SK-N-SH (cell line): ENCODE results near the gene RICTOR. TPM values are rescaled to one million over a fixed set of nuclear protein-coding genes. Genes with fewer than 3 reads are reported as not detected.

Experiments used
- CTCF ChIA-PET: fragments of 300-600, 350-600 bp; formaldehyde crosslinking; extraction: SDS; loops from one replicate; lab custom pipeline; 2021; lab: Yijun Ruan, JAX
- POLR2A ChIA-PET: fragments of 350-600 bp; sonication (Branson Sonifier 250); formaldehyde crosslinking; extraction: SDS; loops from one replicate; lab custom pipeline; 2020; ENCODE audit warnings: antibody characterized with exemption, inconsistent platforms; lab: Yijun Ruan, JAX
- DNase-seq: peaks from one replicate; pipeline ENCODE4 v3.0.0; 2012
- H2AFZ ChIP-seq: fragments of 200-600 bp; sonication (generic); 2 replicates; pipeline ENCODE4 v1.8.1; 2016; ENCODE audit warnings: antibody characterized with exemption, mild to moderate bottlenecking, low read depth
- H3F3A ChIP-seq: fragments of 200-600 bp; sonication (generic); replicated peaks from 2 replicates; pipeline ENCODE3; 2016; ENCODE audit warnings: antibody characterized with exemption, mild to moderate bottlenecking; ENCODE audit not compliant: insufficient read depth
- H3K27ac ChIP-seq, 2 experiments: fragments of 200-500 bp in 1 of 2; fragments of 200-600 bp in 1 of 2; sonication (Bioruptor generic) in 1 of 2; sonication (generic), shearing (Covaris generic) in 1 of 2; 2 replicates each; pipeline versions ENCODE4 v1.5.1 to v1.6.1; 2014 to 2016; ENCODE audit warnings: low read depth in 2 of 2, inconsistent platforms in 1 of 2, low read length in 1 of 2, mild to moderate bottlenecking in 1 of 2, mixed read lengths in 1 of 2
- H3K27me3 ChIP-seq: fragments of 200-600 bp; sonication (generic), shearing (Covaris generic); 2 replicates; pipeline ENCODE4 v1.6.1; 2016; ENCODE audit warnings: mixed run types; ENCODE audit not compliant: insufficient read depth
- H3K36me3 ChIP-seq, 2 experiments: fragments of 200-500 bp in 1 of 2; fragments of 200-600 bp in 1 of 2; sonication (Bioruptor generic) in 1 of 2; sonication (generic) in 1 of 2; replicated peaks in 1 of 2; 2 replicates each; pipeline versions ENCODE3 to v1.5.1; 2014 to 2016; ENCODE audit warnings: low read length in 1 of 2, mild to moderate bottlenecking in 1 of 2; ENCODE audit not compliant: insufficient read depth in 2 of 2, control insufficient read depth in 1 of 2
- H3K4me1 ChIP-seq, 2 experiments: fragments of 200-500 bp in 1 of 2; fragments of 200-600 bp in 1 of 2; sonication (Bioruptor generic) in 1 of 2; sonication (generic), shearing (Covaris generic) in 1 of 2; 2 replicates each; pipeline versions ENCODE4 v1.5.1 to v1.6.1; 2014 to 2016; ENCODE audit warnings: low read depth in 1 of 2, low read length in 1 of 2, mixed run types in 1 of 2; ENCODE audit not compliant: insufficient read depth in 2 of 2, control insufficient read depth in 1 of 2
- H3K4me2 ChIP-seq: fragments of 200-600 bp; sonication (generic), shearing (Covaris generic); 2 replicates; pipeline ENCODE4 v1.6.1; 2017; ENCODE audit warnings: mixed run types
- H3K4me3 ChIP-seq, 2 experiments: fragments of 200-500 bp in 1 of 2; fragments of 200-600 bp in 1 of 2; sonication (Bioruptor generic) in 1 of 2; sonication (generic), shearing (Covaris generic) in 1 of 2; 2 replicates each; pipeline versions ENCODE4 v1.5.1 to v1.8.1; 2014 to 2016; ENCODE audit warnings: low read depth in 2 of 2, inconsistent platforms in 1 of 2, low read length in 1 of 2, mild to moderate bottlenecking in 1 of 2, mixed read lengths in 1 of 2, moderate library complexity in 1 of 2
- H3K79me2 ChIP-seq: fragments of 200-600 bp; sonication (generic); 2 replicates; pipeline ENCODE4 v1.8.1; 2017; ENCODE audit warnings: mild to moderate bottlenecking; ENCODE audit not compliant: insufficient read depth
- H3K9ac ChIP-seq: fragments of 200-600 bp; sonication (generic); 2 replicates; pipeline ENCODE4 v1.6.1; 2017; ENCODE audit warnings: mixed run types
- H3K9me2 ChIP-seq: fragments of 200-600 bp; sonication (generic); 2 replicates; pipeline ENCODE4 v1.6.1; 2017; ENCODE audit warnings: mixed run types
- H3K9me3 ChIP-seq: fragments of 200-600 bp; sonication (generic); 2 replicates; pipeline ENCODE4 v1.6.1; 2017; ENCODE audit warnings: mixed run types, mild to moderate bottlenecking, moderate library complexity
- H4K20me1 ChIP-seq: fragments of 200-600 bp; sonication (generic); 2 replicates; pipeline ENCODE4 v1.6.1; 2017; ENCODE audit warnings: mild to moderate bottlenecking, mixed run types; ENCODE audit not compliant: insufficient read depth
- CHD2 ChIP-seq: fragments of 150-350 bp; IDR thresholded peaks from 2 replicates; pipeline ENCODE4 v1.6.1; 2018; ENCODE audit warnings: low read length; ENCODE audit not compliant: partially characterized antibody
- ELF1 ChIP-seq: IDR thresholded peaks from 2 replicates; pipeline ENCODE4 v1.4.0; 2012
- FOXM1 ChIP-seq: IDR thresholded peaks from 2 replicates; pipeline ENCODE4 v1.4.0; 2012; ENCODE audit warnings: low read depth, mild to moderate bottlenecking
- GATA2 ChIP-seq: sonication (generic); formaldehyde crosslinking; IDR thresholded peaks from 2 replicates; pipeline ENCODE4 v1.5.0; 2020; ENCODE audit warnings: mild to moderate bottlenecking, missing genetic modification reagents
- IRF3 ChIP-seq: fragments of 150-350 bp; IDR thresholded peaks from 2 replicates; pipeline ENCODE4 v1.6.1; 2016; ENCODE audit warnings: mild to moderate bottlenecking, low read depth, low read length
- MAX ChIP-seq: IDR thresholded peaks from 2 replicates; pipeline ENCODE4 v1.4.0; 2012; ENCODE audit warnings: low read depth
- PBX3 ChIP-seq: IDR thresholded peaks from 2 replicates; pipeline ENCODE4; 2012
- REST ChIP-seq: IDR thresholded peaks from 2 replicates; pipeline ENCODE4 v1.6.1; 2012; ENCODE audit warnings: mild to moderate bottlenecking, low read depth, low read length, moderate library complexity
- RXRA ChIP-seq: IDR thresholded peaks from 2 replicates; pipeline ENCODE4 v1.4.0; 2012; ENCODE audit warnings: low read depth, mild to moderate bottlenecking, borderline replicate concordance
- SMC3 ChIP-seq: IDR thresholded peaks from 2 replicates; pipeline ENCODE4 v1.6.1; 2012; ENCODE audit warnings: low read depth, low read length, improper control_type of control experiment
- TEAD4 ChIP-seq: IDR thresholded peaks from 2 replicates; pipeline ENCODE4 v1.4.0; 2012; ENCODE audit warnings: mild to moderate bottlenecking, borderline replicate concordance; ENCODE audit not compliant: insufficient read depth
- USF1 ChIP-seq: IDR thresholded peaks from 2 replicates; pipeline ENCODE4 v1.4.0; 2012; ENCODE audit warnings: low read depth, borderline replicate concordance
- polyA plus RNA-seq, 3 experiments: library from polyadenylated mRNA; depleted of rRNA; stranded (reverse); fragments of >200 nt; gene quantifications; 2 replicates each; pipeline ENCODE4 v1.2.3, GENCODE V29; 2012

Gene RICTOR
- polyA plus RNA-seq, 1 of the 3 experiments (the other 2 are of a cell fraction) = 1.6 TPM

- Histone ChIP-seq H3K79me2 (no peaks in the 10 kb centered on the region), H3K4me3 (no peak overlapping the region), H3K27me3 (no peaks in the 10 kb centered on the region), H3K9me3 (0 out of 2 replicates have a peak, but pooled peaks cover 5% of the 10 kb centered on the region), H3K4me1 (no peaks in the 10 kb centered on the region), H2AFZ (no peak overlapping the region), H3K9ac (no peak overlapping the region), H4K20me1 (no peaks in the 10 kb centered on the region), H3K4me2 (no peak overlapping the region), H3K9me2 (no peaks in the 10 kb centered on the region), H3F3A (no peaks in the 10 kb centered on the region), H3K27ac (no peak overlapping the region), H3K36me3 (peaks cover 54 to 62% of the 10 kb centered on the region in 2 experiments)
- TF ChIP-seq MAX = no peak
- no peak for TF ChIP-seq TEAD4
- TF ChIP-seq CHD2 = no peak
- no peak for TF ChIP-seq GATA2 (CRISPR knock-in tag)
- no peak for TF ChIP-seq SMC3
- TF ChIP-seq FOXM1 = no peak
- TF ChIP-seq PBX3 = no peak
- no peak for TF ChIP-seq USF1
- no peak for TF ChIP-seq ELF1
- no peak for TF ChIP-seq IRF3
- TF ChIP-seq REST = no peak
- TF ChIP-seq RXRA = no peak
- POLR2A ChIA-PET = no interaction called here
- no peak for DNase-seq
- CTCF ChIA-PET = no interaction called here
Measured at GRCh38 chr5:38906503-38906902, 167.7 kb downstream of the RICTOR start.
